GM18505 (cell line): ENCODE data around the gene HNF1A.
"Not testable (repeated sequence)": the region's sequence is repeated elsewhere in the genome, so short reads cannot be mapped to it uniquely, and the experiment has no call there.

Source experiments
- ATAC-seq: cut with Tn5 transposase; IDR thresholded peaks from one replicate; pipeline ENCODE4 v1.9.1; 2021; ENCODE audit not compliant: unreplicated experiment
- POLR2A ChIP-seq: IDR thresholded peaks from 4 replicates; pipeline ENCODE4 v1.6.1; 2011; ENCODE audit warnings: borderline replicate concordance; ENCODE audit not compliant: insufficient read depth, insufficient read length; ENCODE audit errors: extremely low read depth

The HNF1A gene

GRCh38 chr12:121022713-121023112, 44.4 kb downstream of the HNF1A start:
- ATAC-seq: no peak
- TF ChIP-seq POLR2A: no peak

GRCh38 chr12:121023799-121024198, 45.5 kb downstream of the HNF1A start:
- ATAC-seq: no peak
- TF ChIP-seq POLR2A: no peak

GRCh38 chr12:121025442-121026226, 47.3 kb downstream of the HNF1A start:
- ATAC-seq: no peak
- no peak for TF ChIP-seq POLR2A

GRCh38 chr12:121026274-121027045, 48.1 kb downstream of the HNF1A start:
- TF ChIP-seq POLR2A: no peak
- ATAC-seq: no peak

- no peak for TF ChIP-seq POLR2A
- ATAC-seq: no peak
These were observed 52.4 kb downstream of the HNF1A start for GRCh38 chr12:121030576-121031212.

- no peak for TF ChIP-seq POLR2A
- no peak for ATAC-seq
These were observed 55.4 kb downstream of the HNF1A start for GRCh38 chr12:121033625-121034349.

- no peak for TF ChIP-seq POLR2A
- no peak for ATAC-seq
These were observed 56.4 kb downstream of the HNF1A start for GRCh38 chr12:121034616-121035305.

GRCh38 chr12:121036810-121037326, 58.5 kb downstream of the HNF1A start:
- no peak for ATAC-seq
- TF ChIP-seq POLR2A: no peak

- TF ChIP-seq POLR2A: peak; percentile 84
- ATAC-seq: no peak
These were observed 60.7 kb downstream of the HNF1A start, which contains the start of gene OASL for GRCh38 chr12:121038861-121039668. Gene OASL (minus strand): TSS chr12:121039246. CDS start chr12:121038971, 275 bp downstream.

GRCh38 chr12:121043067-121043466, 64.7 kb downstream of the HNF1A start:
- ATAC-seq: no peak
- no peak for TF ChIP-seq POLR2A

GRCh38 chr12:121047400-121047799, 69.1 kb downstream of the HNF1A start:
- not testable (repeated sequence) for ATAC-seq

GRCh38 chr12:121048442-121048841, 70.1 kb downstream of the HNF1A start:
- no peak for TF ChIP-seq POLR2A
- ATAC-seq: no peak
